A204.1 (cell line): Measurements from ENCODE around the gene MAP4K1.

Experiments
- FAIRE-seq: peaks from 2 replicates; lab custom pipeline; 2012; peaks lifted over from hg19 to GRCh38; lab: Jason Lieb, UNC

Gene MAP4K1

GRCh38 chr19:38617764-38618589, at the start of gene MAP4K1:
TSS of gene MAP4K1 (minus strand) at chr19:38617953. CDS start at chr19:38617895, 58 bp downstream.
- no peak for FAIRE-seq

GRCh38 chr19:38666663-38667511, 49.1 kb upstream of the MAP4K1 start:
- FAIRE-seq: no peak

- no peak for FAIRE-seq
Measured at GRCh38 chr19:38665950-38666662, 48.4 kb upstream of the MAP4K1 start.

GRCh38 chr19:38665219-38665931, 47.6 kb upstream of the MAP4K1 start:
- FAIRE-seq: no peak

GRCh38 chr19:38664503-38665211, 46.9 kb upstream of the MAP4K1 start:
- no peak for FAIRE-seq

GRCh38 chr19:38663957-38664502, 46.3 kb upstream of the MAP4K1 start:
- FAIRE-seq: no peak

GRCh38 chr19:38663156-38663651, 45.5 kb upstream of the MAP4K1 start:
- FAIRE-seq: no peak

GRCh38 chr19:38662537-38663155, 44.9 kb upstream of the MAP4K1 start:
- FAIRE-seq: no peak

- FAIRE-seq: no peak
Measured at GRCh38 chr19:38661996-38662395, 44.2 kb upstream of the MAP4K1 start.

GRCh38 chr19:38661136-38661535, 43.4 kb upstream of the MAP4K1 start:
- no peak for FAIRE-seq

GRCh38 chr19:38660724-38661123, 43.0 kb upstream of the MAP4K1 start:
- FAIRE-seq: no peak

- peak; percentile 99 for FAIRE-seq
Measured at GRCh38 chr19:38658462-38659306, 40.9 kb upstream of the MAP4K1 start.

- FAIRE-seq: peak; percentile 88
Measured at GRCh38 chr19:38657633-38658222, 40.0 kb upstream of the MAP4K1 start.

- peak; percentile 98 for FAIRE-seq
Measured at GRCh38 chr19:38656171-38656981, 38.6 kb upstream of the MAP4K1 start.

- no peak for FAIRE-seq
Measured at GRCh38 chr19:38655148-38655824, 37.5 kb upstream of the MAP4K1 start.

GRCh38 chr19:38654628-38655055, 36.9 kb upstream of the MAP4K1 start:
- peak; percentile 41 for FAIRE-seq

- FAIRE-seq: peak; percentile 78
Measured at GRCh38 chr19:38653028-38653571, 35.3 kb upstream of the MAP4K1 start.
